Skeletal muscle satellite cell (primary cell): ENCODE measurements around the gene ZDHHC4.
"Not testable (repeated sequence)": the region's sequence is repeated elsewhere in the genome, so short reads cannot be mapped to it uniquely, and the experiment has no call there.

Source experiments
- H3K27me3 ChIP-seq: 2 replicates; pipeline ENCODE4 v1.7.0; 2013; ENCODE audit warnings: low read length; ENCODE audit not compliant: control insufficient read depth, insufficient read depth
- H3K36me3 ChIP-seq: 2 replicates; pipeline ENCODE4 v1.7.0; 2013; ENCODE audit warnings: mild to moderate bottlenecking, control low read depth, low read length; ENCODE audit not compliant: insufficient read depth
- H3K4me1 ChIP-seq: 2 replicates; pipeline ENCODE4 v1.7.0; 2013; ENCODE audit warnings: low read length; ENCODE audit not compliant: control insufficient read depth, insufficient read depth
- H3K4me2 ChIP-seq: 2 replicates; pipeline ENCODE4 v1.7.0; 2013; ENCODE audit warnings: mild to moderate bottlenecking, low read length
- H3K4me3 ChIP-seq: 2 replicates; pipeline ENCODE4 v1.7.0; 2013; ENCODE audit warnings: low read length
- H3K9ac ChIP-seq: 2 replicates; pipeline ENCODE4 v1.7.0; 2013; ENCODE audit warnings: mild to moderate bottlenecking, low read depth, low read length, moderate library complexity
- H3K9me3 ChIP-seq: replicated peaks from 2 replicates; pipeline ENCODE4 v1.7.0; 2013; ENCODE audit warnings: mild to moderate bottlenecking, control low read depth, low read length

The ZDHHC4 gene

DNA sequence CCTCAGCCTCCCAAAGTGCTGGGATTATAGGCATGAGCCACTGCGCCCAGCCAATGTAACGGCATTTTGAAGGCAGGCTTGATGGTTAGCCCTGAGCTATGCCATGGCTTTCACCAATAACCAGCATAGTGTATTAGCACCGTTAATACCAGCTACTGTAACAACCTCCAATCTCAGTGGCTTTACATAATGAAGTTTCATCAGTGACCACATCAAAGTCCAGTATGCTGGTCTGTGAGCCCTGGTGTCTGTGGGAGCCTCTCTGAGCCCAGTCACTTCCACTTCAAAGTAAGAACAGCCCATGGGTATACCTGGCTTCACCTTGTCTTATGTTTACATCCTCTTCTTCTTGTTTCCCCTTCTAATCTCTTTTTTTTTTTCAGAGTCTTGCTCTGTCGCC, 11.6 kb upstream of the ZDHHC4 start:
- Histone ChIP-seq H3K4me1 (no peaks in the 10 kb centered on the region), H3K27me3 (no peaks in the 10 kb centered on the region), H3K4me2 (no peak overlapping the region), H3K36me3 (no peaks in the 10 kb centered on the region), H3K9ac (no peak overlapping the region), H3K4me3 (no peak overlapping the region), H3K9me3 (no peaks in the 10 kb centered on the region)

DNA sequence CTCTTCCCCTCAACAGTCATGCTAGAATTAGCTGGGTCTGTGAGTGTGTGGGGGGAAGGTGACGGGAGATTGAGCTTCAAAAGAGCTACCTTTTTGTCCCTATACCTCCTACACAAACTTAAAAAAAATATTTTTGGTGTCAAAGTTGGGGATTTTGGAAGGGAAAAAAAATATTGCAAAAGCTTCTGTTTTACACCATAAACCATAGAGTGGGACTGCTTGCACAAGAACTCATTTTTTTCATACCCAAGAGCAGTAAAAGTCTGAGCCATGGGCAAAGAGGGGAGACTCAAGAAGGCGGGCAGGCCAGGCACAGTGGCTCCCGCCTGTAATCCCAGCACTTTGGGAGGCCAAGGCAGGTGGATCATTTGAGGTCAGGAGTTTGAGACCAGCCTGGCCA, 9.4 kb upstream of the ZDHHC4 start:
- Histone ChIP-seq H3K4me1 (no peaks in the 10 kb centered on the region), H3K9me3 (no peaks in the 10 kb centered on the region)

GRCh38 chr7:6571160-6571779, 6.0 kb upstream of the ZDHHC4 start:
- Histone ChIP-seq H3K4me3 (no peak overlapping the region), H3K9me3 (no peaks in the 10 kb centered on the region), H3K4me1 (peaks cover under 1% of the 10 kb centered on the region), H3K36me3 (no peaks in the 10 kb centered on the region), H3K4me2 (no peak overlapping the region), H3K27me3 (no peaks in the 10 kb centered on the region), H3K9ac (no peak overlapping the region)

More for the DNA sequence above, 9.4 kb upstream of the ZDHHC4 start:
- Histone ChIP-seq H3K36me3 (no peaks in the 10 kb centered on the region), H3K9ac (no peak overlapping the region), H3K27me3 (no peaks in the 10 kb centered on the region), H3K4me3 (no peak overlapping the region), H3K4me2 (no peak overlapping the region)

GRCh38 chr7:6575281-6576023, 1.8 kb upstream of the ZDHHC4 start:
- Histone ChIP-seq H3K9ac (no peak overlapping the region), H3K36me3 (peaks cover 2% of the 10 kb centered on the region), H3K27me3 (no peaks in the 10 kb centered on the region), H3K4me2 (no peak overlapping the region), H3K4me3 (no peak overlapping the region), H3K9me3 (no peaks in the 10 kb centered on the region), H3K4me1 (peaks cover 6% of the 10 kb centered on the region)

- Histone ChIP-seq H3K9ac (no peak overlapping the region), H3K4me3 (peak overlapping the region; percentile 33)
These were observed 1.0 kb upstream of the ZDHHC4 start for GRCh38 chr7:6576024-6576866.

GRCh38 chr7:6576867-6577368, 336 bp upstream of the ZDHHC4 start:
- Histone ChIP-seq H3K4me2 (peak overlapping the region; percentile 90), H3K4me3 (peak overlapping the region; percentile 96), H3K9ac (peak overlapping the region; percentile 98)
- H3K4me1 ChIP-seq, H3K36me3 ChIP-seq, H3K9me3 ChIP-seq, H3K27me3 ChIP-seq: not testable (repeated sequence)

More at GRCh38 chr7:6576024-6576866, 1.0 kb upstream of the ZDHHC4 start:
- Histone ChIP-seq H3K9me3 (no peaks in the 10 kb centered on the region), H3K27me3 (no peaks in the 10 kb centered on the region), H3K4me1 (peaks cover 6% of the 10 kb centered on the region), H3K36me3 (peaks cover 2% of the 10 kb centered on the region), H3K4me2 (peak overlapping the region; percentile 90)

DNA sequence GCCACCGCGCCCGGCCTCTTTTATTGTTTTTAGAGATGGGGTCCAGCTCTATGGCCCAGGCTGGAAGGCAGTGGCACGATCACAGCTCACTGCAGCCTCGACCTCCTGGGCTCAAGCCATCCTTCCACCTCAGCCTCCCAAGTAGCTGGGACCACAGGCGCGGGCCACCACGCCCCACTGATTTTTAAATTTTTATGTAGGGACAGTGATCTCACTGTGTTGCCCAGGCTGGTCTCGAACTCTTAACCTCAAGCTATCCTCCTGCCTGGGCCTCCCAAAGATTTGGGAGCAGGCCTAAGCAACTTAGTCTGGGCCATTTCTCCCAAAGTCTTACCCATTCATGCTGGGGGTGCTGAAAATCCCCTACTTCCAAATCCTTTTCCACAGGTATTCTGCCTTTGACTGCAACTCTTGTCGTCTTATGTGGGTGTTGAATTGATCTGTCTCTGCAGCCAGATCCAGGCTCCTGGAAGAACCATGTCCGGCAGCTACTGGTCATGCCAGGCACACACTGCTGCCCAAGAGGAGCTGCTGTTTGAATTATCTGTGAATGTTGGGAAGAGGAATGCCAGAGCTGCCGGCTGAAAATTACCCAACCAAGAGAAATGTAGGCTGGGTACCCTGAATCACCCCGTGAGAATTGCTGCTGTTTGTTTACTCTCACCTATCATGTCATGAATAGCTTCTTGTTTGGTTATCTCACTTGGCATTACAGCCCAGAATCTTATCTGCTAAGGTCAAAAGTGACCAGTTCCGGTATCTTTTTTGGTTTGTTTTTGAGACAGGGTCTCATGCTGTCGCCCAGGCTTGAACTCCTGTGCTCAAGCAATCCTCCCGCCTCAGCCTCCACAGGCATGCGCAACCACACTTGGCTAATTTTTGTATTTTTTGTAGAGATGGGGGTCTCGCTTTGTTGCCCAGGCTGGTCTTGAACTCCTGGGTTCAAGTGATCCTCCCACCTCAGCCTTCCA, 1.1 kb downstream of the ZDHHC4 start:
- peak overlapping the region; percentile 98 for H3K9ac ChIP-seq
- no peaks in the 10 kb centered on the region for H3K9me3 ChIP-seq
- peak overlapping the region; percentile 90 for H3K4me2 ChIP-seq
- H3K36me3 ChIP-seq: peaks cover 8% of the 10 kb centered on the region
- H3K4me3 ChIP-seq: peak overlapping the region; percentile 96
- H3K27me3 ChIP-seq: no peaks in the 10 kb centered on the region
- peaks cover 6% of the 10 kb centered on the region for H3K4me1 ChIP-seq

- Histone ChIP-seq H3K27me3 (no peaks in the 10 kb centered on the region), H3K4me2 (no peak overlapping the region), H3K36me3 (peaks cover 13% of the 10 kb centered on the region), H3K4me1 (peaks cover 6% of the 10 kb centered on the region), H3K9ac (no peak overlapping the region), H3K9me3 (no peaks in the 10 kb centered on the region), H3K4me3 (no peak overlapping the region)
These were observed 2.2 kb downstream of the ZDHHC4 start for GRCh38 chr7:6579446-6579845.

- not testable (repeated sequence) for H3K4me2 ChIP-seq, H3K4me1 ChIP-seq, H3K27me3 ChIP-seq, H3K9me3 ChIP-seq, H3K4me3 ChIP-seq, H3K9ac ChIP-seq
- peaks cover 23% of the 10 kb centered on the region for H3K36me3 ChIP-seq
These were observed 8.6 kb downstream of the ZDHHC4 start for GRCh38 chr7:6585746-6586432.

DNA sequence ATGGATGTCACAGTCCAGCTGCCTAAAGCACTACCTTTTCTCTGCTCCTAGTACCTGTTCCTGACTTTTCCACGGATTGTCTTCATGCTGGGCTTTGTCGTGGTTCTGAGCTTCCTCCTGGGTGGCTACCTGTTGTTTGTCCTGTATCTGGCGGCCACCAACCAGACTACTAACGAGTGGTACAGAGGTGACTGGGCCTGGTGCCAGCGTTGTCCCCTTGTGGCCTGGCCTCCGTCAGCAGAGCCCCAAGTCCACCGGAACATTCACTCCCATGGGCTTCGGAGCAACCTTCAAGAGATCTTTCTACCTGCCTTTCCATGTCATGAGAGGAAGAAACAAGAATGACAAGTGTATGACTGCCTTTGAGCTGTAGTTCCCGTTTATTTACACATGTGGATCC, 11.3 kb downstream of the ZDHHC4 start:
- no peak overlapping the region for H3K4me3 ChIP-seq
- H3K27me3 ChIP-seq: no peaks in the 10 kb centered on the region
- peaks cover 24% of the 10 kb centered on the region for H3K36me3 ChIP-seq
- H3K4me1 ChIP-seq: peaks cover 11% of the 10 kb centered on the region
- H3K9ac ChIP-seq: no peak overlapping the region
- no peak overlapping the region for H3K4me2 ChIP-seq
- no peaks in the 10 kb centered on the region for H3K9me3 ChIP-seq
